Measurements from ENCODE around the gene KRT39. TPM values are rescaled to one million over a fixed set of nuclear protein-coding genes. Genes with fewer than 3 reads are reported as not detected.

The KRT39 gene
- total RNA-seq, 2 donors from 2014 or later, result not detected

DNA sequence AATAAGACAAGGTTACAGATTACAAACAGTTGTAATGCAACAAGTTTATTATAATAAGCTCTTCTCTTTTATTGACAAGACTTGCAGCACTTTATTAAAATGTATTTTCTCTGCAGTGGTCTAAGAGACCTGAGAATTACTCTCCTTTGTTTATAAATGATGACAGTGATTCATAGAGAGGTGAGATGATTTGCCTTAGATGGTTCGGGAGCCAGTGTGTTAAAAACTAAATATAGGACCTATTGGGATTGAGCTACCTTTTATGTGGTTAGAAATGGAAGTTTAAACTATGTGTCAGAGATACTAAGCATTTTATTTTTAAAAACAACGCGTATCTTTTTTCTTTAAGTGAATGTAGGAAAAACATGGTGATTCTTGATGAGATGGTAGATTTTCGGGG, 30.1 kb upstream of the KRT39 start:
- no peak for ATAC-seq
- no peaks in the 10 kb centered on the region for H3K36me3 ChIP-seq (replicated peaks in 1 of 2; ENCODE audit: insufficient read depth in 1 of 2, low read depth in 2 of 2)

GRCh38 chr17:40995116-40995515, 28.4 kb upstream of the KRT39 start:
- intact Hi-C loops (cut with DNase I), result no loop called here
- Histone ChIP-seq H3K27ac (no peak overlapping the region), H3K4me3 (no peak overlapping the region), H3K27me3 (no peaks in the 10 kb centered on the region), H3K4me1 (peaks cover 4% of the 10 kb centered on the region), H3K36me3 (replicated peaks in 1 of 2; ENCODE audit: insufficient read depth in 1 of 2, low read depth in 2 of 2) (no peaks in the 10 kb centered on the region), H3K9me3 (no peaks in the 10 kb centered on the region)
- TF ChIP-seq CTCF (IDR thresholded peaks at IDR 0.05), result no peak
- no peak for TF ChIP-seq POLR2A (IDR thresholded peaks at IDR 0.05)
- DNase-seq (no peak), ATAC-seq (no peak)
- WGBS, 2 donors, result 29 to 36% methylated on average over 1 of the region's 1 CpG

More for the DNA sequence above, 30.1 kb upstream of the KRT39 start:
- Histone ChIP-seq H3K4me3 (no peak overlapping the region), H3K27me3 (no peaks in the 10 kb centered on the region), H3K4me1 (peaks cover 4% of the 10 kb centered on the region), H3K9me3 (no peaks in the 10 kb centered on the region), H3K27ac (no peak overlapping the region)
- no peak for DNase-seq
- intact Hi-C loops (cut with DNase I), result no loop called here
- TF ChIP-seq POLR2A (IDR thresholded peaks at IDR 0.05), result no peak
- TF ChIP-seq CTCF (IDR thresholded peaks at IDR 0.05), result no peak
- 71 to 73% methylated on average over 4 of the region's 4 CpGs for WGBS, 2 donors

DNA sequence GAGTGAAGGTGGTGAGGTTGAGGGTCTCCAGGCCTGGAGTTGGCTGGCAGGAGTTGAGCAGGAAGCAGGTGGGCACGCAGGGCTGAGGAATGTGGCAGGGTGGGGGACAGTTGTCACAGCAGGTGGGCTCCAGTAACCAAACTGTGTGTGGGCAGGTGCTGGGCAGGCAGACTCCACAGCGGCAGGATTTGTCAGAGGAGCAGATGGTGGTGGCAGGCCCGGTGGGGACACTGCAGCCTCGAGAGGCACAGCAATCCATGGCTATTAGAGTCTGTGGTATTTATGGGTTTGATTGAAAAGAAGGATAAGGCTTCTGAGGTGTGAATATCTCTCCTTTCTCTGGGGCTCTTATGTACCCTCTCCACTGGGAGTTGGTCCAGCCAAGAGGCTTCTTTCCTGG, 27.1 kb upstream of the KRT39 start, which contains the start of gene KRTAP3-3:
Gene KRTAP3-3 (minus strand): TSS at position 326 of the 400 bp plus-strand sequence. CDS start 67 bp downstream, at position 259.
- Histone ChIP-seq H3K4me3 (no peak within 1 kb of the TSS), H3K27ac (no peak within 1 kb of the TSS), H3K27me3 (no peaks in the 10 kb centered on the region), H3K9me3 (no peaks in the 10 kb centered on the region), H3K36me3 (replicated peaks in 1 of 2; ENCODE audit: insufficient read depth in 1 of 2, low read depth in 2 of 2) (no peaks in the 10 kb centered on the region), H3K4me1 (peaks cover 4% of the 10 kb centered on the region)
- TF ChIP-seq POLR2A (IDR thresholded peaks at IDR 0.05), result no peak
- no peak for TF ChIP-seq CTCF (IDR thresholded peaks at IDR 0.05)
- WGBS, 2 donors, result 46 to 54% methylated on average over 4 of the region's 4 CpGs
- ATAC-seq (no peak), DNase-seq (no peak)
- intact Hi-C loops (cut with DNase I), result no loop called here

- H3K27ac ChIP-seq, result no peak overlapping the region
- H3K27me3 ChIP-seq, result no peaks in the 10 kb centered on the region
- TF ChIP-seq CTCF (IDR thresholded peaks at IDR 0.05) (no peak), POLR2A (IDR thresholded peaks at IDR 0.05) (no peak)
- H3K36me3 ChIP-seq (replicated peaks in 1 of 2; ENCODE audit: insufficient read depth in 1 of 2, low read depth in 2 of 2), result no peaks in the 10 kb centered on the region
- H3K4me3 ChIP-seq, result no peak overlapping the region
- intact Hi-C loops (cut with DNase I), result no loop called here
- no peaks in the 10 kb centered on the region for H3K9me3 ChIP-seq
- ATAC-seq (no peak), DNase-seq (no peak)
- H3K4me1 ChIP-seq, result peaks cover 4% of the 10 kb centered on the region
- 81 to 92% methylated on average over 2 of the region's 2 CpGs for WGBS, 2 donors
Measured at GRCh38 chr17:40993084-40993483, 26.3 kb upstream of the KRT39 start.

DNA sequence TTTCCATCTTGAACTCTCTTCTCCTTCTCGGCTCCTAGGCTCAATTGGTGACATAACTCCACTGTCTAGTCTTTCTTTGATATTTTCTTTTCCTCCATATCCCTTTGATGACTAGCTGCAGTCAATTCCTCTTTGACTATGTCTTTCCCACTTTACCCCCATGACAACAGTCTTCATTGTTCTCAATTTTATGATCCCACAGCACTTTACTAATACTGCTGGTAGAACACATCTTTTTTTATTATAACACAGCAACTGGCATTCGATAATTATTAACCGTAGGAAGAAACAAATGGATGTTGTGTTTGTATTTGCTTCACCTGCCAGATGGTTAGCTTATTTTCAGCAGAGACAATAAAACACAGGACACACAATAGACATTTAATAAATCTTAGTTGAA, 25.9 kb upstream of the KRT39 start:
- no peak for ATAC-seq
- no peaks in the 10 kb centered on the region for H3K36me3 ChIP-seq (replicated peaks in 1 of 2; ENCODE audit: insufficient read depth in 1 of 2, low read depth in 2 of 2)
- H3K4me1 ChIP-seq, result peaks cover 4% of the 10 kb centered on the region

More for the DNA sequence above, 25.9 kb upstream of the KRT39 start:
- TF ChIP-seq POLR2A (IDR thresholded peaks at IDR 0.05) (no peak), CTCF (IDR thresholded peaks at IDR 0.05) (no peak)
- H3K27me3 ChIP-seq, result no peaks in the 10 kb centered on the region
- intact Hi-C loops (cut with DNase I), result no loop called here
- no peak overlapping the region for H3K4me3 ChIP-seq
- WGBS, 2 donors, result 53 to 60% methylated on average over 3 of the region's 3 CpGs
- H3K9me3 ChIP-seq, result no peaks in the 10 kb centered on the region
- no peak for DNase-seq
- H3K27ac ChIP-seq, result no peak overlapping the region

Measured in body of pancreas (tissue), 4 donors.